ENCODE results near the gene VCP.

- TF ChIP-seq POLR2AphosphoS5 (IDR thresholded peaks at IDR 0.05; ENCODE audit: borderline replicate concordance, low read depth, low read length) (no peak), EZH2 (IDR thresholded peaks at IDR 0.05) (no peak)
Measured at GRCh38 chr9:35067056-35067455, 5.4 kb downstream of the VCP start.
